Posterior vena cava (tissue), 2 donors: Measurements from ENCODE around the gene FBLN1. TPM values are rescaled to one million over a fixed set of nuclear protein-coding genes. Genes with fewer than 3 reads are reported as not detected.
"Not testable (repeated sequence)": the region's sequence is repeated elsewhere in the genome, so short reads cannot be mapped to it uniquely, and the experiment has no call there.

ENCODE experiments used
- DNase-seq: peaks from one replicate; pipeline ENCODE4 v3.0.0-alpha.2; 2020; ENCODE audit warnings: low spot score
- intact Hi-C, 2 donors: fragments of 100-400 bp; cut with DNase I; formaldehyde crosslinking; loops; one replicate each; pipeline versions ENCODE4 v1.14.1 to v1.14.2; 2022 to 2023
- total RNA-seq, 2 donors: library from RNA; stranded (reverse); fragmentation: NEBNext Ultra II Directional; extraction: Animal tissue kit (Norgen Biotek cat#: 25700); gene quantifications; one replicate each; pipeline ENCODE4 v1.2.1, GENCODE V29; 2021
- donor health status: DM: yes; HTN: yes; CAD: no.
- donor health status: DM: yes; HTN: yes; CAD: no.

FBLN1 gene
- total RNA-seq, 2 donors from 2014 or later: 608 to 1,210 TPM

DNA sequence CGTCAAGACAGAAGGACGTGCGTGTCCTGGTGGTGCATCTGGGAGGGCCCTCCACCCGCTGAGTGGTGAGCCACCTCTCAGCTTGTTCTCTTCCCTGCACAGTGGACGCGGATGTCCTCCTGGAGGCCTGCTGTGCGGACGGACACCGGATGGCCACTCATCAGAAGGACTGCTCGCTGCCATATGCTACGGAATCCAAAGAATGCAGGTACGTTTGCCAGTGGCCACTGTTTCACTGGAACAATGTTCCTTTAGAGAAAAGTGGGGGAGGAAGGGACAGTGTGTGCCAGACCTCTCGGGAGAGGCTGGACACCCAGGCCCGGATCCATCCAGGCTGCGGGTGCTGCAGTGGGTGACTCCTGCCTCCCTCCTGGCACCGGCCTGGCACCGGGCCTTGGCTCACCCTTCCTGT lies 15.9 kb downstream of the FBLN1 start:
- intact Hi-C loops: no loop called here
- DNase-seq: no peak

DNA sequence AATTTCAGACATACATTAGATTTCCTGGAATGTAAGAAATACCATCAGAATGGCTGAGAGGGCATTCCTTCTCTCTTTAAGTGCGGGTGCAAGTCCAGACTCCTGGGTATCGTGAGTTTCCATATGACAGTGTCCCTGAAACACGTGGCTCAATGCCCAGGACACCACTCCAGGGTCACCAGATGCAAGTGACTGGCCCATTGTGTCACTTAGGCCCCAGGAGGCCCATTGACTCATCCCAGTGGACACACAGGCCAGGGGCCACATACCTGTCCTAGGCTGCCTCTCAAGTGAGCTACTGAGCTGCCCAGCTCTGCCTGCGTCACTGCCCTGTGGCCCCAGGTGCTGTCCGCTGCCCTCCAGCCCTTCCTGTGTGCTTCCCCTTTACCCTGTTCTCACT lies 18.5 kb downstream of the FBLN1 start:
- no peak for DNase-seq
- intact Hi-C loops: no loop called here

DNA sequence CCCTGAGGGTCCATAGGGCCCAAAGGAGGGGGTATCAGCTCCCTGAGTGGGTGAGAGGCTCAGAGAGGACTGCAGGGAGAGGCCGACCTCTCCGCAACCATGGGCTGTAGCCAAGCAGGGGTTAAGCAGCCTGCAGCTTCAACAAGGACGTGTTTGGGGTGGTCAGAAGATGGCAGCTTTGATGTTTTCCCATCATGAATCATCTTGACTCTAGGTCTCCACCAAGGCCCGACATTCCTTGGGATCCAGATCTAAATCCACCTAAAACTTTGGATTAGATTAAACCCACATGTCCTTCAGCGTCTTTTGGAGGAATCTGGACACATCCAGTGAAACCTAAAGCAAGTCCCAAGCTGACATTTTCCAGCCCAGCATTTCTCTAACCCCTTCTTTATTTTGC lies 19.8 kb downstream of the FBLN1 start:
- intact Hi-C loops: no loop called here
- no peak for DNase-seq

DNA sequence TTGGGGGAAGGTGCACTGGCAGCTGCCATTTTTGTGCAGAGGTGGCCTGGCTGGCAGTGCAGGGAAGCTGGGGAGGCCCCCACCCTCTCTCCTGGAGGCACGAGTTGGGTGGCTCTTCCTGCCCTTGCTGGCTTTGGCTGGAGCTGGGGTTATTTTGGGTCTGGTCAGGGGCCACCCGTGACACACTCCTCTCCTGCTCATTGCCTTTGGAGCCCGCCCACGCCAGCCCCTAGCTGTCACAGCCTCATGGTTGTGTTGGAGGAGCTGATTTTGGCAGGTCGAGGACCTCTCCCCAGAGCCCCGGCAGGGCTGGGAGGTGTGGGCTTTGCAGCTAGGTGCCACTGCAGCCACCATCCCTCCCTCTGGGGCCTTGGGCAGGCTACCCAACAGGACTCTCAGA lies 21.5 kb downstream of the FBLN1 start:
- DNase-seq: no peak
- intact Hi-C loops: no loop called here

DNA sequence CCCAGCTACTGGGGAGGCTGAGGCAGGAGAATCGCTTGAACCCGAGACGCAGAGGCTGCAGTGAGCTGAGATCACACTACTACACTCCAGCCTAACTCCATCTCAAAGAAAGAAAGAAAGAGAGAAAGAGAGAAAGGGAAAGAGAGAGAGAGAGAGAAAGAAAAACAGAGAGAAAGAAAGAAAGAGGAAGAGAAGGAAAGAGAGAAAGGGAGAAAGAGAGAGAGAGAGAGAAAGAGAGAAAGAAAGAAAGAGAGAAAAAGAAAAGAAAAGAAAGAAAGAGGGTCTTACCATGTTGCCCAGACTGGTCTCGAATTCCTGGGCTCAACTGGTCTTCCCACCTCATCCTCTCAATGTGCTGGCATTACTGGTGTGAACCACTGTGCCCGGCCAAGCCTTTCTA lies 22.3 kb downstream of the FBLN1 start:
- DNase-seq: no peak
- intact Hi-C loops: no loop called here

DNA sequence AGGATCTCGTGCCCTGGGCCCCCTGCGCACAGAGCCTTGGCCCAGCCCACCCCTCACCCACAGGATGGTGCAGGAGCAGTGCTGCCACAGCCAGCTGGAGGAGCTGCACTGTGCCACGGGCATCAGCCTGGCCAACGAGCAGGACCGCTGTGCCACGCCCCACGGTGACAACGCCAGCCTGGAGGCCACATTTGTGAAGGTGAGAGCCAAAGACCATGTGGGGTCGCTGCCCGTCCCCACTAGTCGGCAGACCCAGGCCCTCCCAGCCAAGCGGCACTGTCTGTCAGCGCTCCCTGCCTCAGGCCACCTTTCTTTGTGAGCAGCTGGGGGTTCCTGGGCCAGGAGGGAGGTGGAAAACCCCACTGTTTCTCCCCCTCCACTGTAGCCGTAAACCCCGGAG lies 22.8 kb downstream of the FBLN1 start:
- intact Hi-C loops: no loop called here
- DNase-seq: no peak

DNA sequence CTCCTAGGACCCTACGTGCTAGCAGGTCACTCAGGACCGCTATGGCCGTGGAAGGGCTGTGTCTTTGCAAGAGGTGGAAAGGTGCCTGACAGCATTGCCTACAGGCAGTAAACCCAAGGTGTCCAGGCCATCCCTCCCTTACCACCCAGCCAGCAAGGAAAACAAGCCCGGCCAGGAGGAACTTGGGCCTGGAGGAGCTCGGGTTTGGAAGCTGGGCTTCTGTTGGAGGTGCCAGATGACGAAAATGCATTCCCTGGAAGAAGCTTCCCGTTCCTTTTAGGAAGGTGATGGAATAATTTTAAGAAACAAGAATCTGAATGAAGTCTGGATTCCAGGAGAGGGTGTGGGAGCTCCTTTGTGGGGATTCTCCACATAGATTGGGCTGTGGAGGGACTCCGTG lies 23.6 kb downstream of the FBLN1 start:
- no peak for DNase-seq

DNA sequence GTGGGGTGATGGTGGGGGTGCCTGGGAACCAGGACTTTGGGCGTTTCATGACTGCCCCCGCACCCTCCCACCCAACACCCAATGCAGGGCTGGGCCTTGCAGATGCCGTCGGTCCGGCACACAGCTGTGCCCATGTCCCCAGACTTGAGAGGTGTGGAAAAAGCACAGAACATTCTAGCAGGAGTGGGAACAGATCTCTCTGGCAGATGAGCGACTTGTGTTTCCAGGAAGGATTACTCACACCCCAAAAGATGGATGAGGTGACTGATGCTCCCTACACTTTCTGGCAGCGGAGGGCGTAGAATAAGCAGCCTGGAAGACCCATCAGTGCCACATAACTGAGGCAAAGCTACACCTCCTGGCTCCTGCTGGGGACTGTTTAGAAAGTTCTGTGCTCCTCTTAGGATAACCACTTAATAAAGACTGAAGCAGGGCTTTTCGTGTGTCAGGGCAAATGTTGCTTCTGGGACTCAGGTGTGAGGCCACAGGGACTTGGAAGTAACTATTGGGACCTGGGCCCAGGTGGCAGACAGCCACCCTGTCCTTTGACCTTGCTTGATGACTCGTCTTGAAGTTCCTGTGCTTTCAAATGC lies 24.2 kb downstream of the FBLN1 start:
- DNase-seq: no peak
- intact Hi-C loops: no loop called here

More for the DNA sequence above, 23.6 kb downstream of the FBLN1 start:
- intact Hi-C loops: no loop called here

DNA sequence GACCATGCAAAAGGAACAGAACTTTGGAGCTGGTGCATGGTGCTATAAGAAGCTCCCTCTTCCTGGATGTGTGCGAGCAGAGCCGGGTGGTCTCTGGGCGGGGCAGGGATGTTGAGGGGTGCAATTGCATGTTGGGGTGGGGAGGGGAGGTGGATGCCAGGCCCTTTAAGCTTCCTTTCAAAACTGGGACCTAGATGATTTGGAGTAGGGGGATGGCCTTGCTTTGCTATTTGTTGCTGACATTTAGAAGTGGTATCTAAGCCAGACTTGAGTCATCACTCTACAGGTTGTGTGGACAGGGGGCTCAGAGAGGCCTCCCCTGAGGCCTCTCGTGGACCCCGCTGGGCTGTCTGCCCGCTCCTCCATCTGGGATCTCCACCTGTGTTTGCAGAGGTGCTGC lies 24.8 kb downstream of the FBLN1 start:
- DNase-seq: no peak
- intact Hi-C loops: no loop called here

DNA sequence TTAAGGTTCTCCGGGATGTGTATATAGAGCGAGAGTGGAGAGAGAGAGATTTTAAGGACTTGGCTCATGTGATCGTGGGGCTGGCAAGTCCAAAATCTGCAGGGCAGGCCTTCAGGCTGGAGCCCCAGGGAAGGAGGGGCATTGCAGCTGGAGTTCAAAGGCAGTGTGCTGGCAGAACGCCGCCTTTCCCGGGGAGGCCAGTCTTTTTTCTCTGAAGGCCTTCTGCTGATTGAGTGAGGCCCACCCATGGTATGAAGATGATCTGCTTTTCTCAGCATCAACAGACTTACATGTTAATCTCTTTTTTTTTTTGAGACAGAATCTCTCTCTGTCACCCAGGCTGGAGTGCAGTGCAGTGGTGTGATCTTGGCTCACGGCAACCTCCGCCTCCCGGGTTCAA lies 25.4 kb downstream of the FBLN1 start:
- no peak for DNase-seq
- intact Hi-C loops: no loop called here

DNA sequence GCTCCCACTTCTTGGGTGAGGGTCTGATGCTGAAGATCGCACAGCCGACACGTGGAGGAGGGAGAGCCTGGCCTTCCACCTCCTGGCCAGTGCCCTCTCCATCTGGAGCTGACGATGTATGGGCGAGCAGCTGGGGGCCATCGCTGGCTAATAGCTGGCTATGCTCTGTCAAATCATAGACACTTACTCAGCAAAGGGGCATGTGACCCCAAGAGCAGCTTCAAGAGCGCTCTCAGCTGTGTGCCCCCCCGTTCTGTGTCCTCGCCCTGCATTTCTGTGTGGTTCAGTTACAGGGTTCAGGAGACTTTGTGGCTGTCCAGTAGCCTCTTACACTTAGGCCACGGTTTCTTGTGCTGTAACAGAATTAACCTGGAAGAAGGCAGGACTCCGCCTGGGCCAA lies 26.4 kb downstream of the FBLN1 start:
- intact Hi-C loops: no loop called here
- DNase-seq: no peak

DNA sequence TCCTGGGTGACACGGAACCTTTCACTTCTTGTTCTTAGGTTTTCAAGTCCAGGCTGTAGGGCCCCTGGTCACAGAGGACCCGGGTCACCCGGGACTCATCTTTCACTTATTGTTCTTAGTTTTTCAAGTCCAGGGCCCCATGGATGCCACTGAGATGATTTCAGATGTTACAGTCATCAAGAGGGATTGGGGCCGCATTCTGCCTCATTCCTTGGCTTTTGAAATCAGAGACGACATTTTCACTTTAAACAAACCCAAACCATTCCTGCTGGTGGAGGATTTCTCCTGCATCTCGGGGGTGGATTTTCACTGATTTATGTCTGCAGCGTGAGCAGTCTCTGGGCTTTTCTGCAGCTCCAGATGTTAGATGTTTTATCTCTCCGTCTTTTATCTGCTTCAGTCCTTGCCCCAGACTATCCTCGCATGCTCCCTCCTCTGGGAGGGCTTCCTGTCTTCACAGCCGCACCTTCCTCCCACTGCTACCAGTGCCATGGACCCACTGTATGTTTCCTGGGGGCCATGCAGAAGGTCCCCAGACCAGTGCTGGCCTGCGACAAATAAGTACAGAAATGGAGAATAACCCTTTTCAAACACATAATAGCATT lies 27.4 kb downstream of the FBLN1 start:
- no peak for DNase-seq
- intact Hi-C loops: no loop called here

DNA sequence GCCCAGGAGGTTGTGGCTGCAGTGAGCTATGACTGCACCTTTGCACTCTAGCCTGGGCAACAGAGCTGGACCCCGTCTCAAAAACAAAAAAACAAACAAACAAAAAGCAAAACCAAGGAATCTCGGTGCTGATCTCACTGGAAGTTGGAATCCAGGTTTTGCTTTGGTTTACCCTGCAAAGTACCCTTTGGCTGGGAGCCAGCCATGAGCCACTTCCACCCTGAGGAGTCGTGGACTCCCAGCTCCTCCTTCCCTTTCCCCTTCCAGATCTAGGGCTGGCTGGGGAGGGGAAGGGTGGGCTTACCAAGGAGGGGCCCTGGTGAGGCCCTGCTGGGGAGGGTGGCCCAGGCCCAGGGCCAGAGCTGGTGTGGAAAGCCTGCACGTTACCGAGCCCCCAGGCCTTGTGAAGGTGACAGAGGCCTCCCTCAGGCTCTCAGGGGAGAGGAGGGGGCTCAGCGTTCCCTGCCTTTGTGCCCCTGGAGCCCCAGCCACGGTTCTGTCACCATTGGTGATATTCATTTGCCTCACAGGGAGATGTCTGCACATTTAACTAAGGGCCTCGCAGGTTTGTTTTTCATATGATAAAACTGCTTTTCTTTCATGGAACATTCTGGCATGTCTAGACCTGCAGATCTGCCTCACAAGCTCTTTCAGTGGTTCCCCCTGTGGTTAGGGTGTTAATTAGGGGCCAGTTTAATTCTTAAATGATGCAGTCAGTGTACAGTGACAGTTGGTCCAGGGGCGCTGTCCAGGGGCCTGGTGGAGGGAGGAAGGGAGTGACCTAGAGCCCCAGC lies 29.0 kb downstream of the FBLN1 start:
- intact Hi-C loops: no loop called here
- DNase-seq: no peak

DNA sequence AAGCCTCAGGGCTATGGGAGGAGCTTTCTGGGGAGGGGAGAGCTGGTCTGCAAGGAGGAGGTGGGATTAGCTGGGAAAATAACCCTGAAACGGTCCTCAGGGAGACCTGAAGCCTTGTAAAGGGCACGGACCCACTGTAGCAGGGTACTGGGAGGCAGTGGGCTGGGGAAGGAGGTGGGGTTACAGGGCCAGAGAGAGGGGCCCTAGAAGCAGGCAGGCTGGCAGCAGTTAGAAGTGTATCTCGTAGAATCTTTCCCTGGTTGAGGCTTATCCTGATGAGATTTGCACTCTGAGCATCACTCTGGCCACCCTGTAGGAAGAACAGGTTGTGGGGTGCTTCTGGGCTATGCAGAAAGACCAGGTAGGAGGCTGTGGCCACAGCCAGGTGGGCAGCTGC lies 29.6 kb downstream of the FBLN1 start:
- intact Hi-C loops: no loop called here
- no peak for DNase-seq

DNA sequence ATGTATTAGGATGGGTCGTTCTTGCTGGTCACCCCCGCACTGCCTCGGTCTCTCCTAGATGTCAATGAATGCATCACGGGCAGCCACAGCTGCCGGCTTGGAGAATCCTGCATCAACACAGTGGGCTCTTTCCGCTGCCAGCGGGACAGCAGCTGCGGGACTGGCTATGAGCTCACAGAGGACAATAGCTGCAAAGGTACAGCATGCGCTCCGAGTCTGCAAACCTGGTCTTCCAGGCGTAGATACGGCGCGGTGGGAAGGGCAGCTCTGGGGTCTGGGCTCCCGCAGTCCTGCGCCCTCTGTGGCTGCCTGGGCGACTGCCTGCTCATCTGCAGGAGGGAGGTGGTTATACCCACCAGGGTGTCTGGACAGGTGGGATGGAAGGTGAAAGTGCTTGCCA lies 31.0 kb downstream of the FBLN1 start:
- intact Hi-C loops: no loop called here
- no peak for DNase-seq

DNA sequence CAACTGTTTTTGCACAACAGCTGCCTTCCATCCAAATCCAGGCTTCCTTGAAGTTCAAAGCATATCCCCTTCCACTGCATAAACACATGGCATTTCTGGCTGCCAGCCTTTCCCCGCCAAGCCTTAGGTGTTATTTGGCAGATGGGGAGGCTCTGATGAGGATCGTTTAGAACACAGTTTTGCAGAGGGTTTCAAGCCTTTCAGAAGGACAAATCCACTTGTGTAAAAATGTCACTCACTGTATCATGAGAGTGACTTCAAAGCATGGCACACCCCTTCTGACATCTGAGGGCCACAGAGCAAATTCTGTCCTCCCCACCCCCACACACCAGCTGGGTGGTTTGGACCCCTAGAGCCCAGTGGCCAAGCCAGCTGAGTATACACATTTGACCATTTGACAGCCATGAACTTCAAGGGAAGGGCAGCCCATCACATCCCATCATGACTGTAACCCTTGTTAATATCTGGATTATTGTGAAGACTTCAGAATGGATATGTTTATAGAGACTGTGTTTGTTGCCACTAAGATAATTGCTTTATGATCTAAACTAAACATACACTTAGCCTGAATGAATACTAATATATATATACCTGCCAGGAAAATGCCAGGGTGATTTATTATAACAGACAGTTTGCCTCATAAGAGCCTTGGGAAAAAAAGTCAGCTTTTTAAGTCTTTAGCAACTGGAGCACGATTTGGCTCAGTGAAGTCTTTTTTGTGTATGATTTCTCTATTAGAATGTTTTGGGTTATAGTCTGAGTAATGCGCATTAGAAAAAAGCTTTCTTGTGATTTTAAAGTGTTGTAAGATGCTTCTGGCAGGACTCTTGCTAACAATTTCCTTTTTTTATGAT lies 31.9 kb downstream of the FBLN1 start:
- intact Hi-C loops: no loop called here
- DNase-seq: no peak

DNA sequence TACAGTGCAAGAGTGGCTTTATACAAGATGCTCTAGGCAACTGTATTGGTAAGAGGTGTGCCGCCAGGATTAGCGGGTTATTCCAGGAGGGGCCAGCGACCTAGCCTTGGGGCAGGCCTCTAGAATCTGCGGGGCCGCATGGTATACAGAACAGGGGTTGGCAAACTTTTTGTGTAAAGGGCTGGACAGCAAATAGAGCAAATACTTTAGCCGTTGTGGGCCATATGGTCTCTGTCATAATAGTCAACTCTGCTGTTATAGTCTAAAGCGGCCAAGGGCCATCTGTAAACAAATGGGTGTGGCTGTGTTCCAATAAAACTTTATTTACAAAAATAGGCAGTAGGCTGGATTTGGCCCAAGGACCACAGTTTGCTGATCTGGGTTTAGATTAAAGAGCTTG lies 32.6 kb downstream of the FBLN1 start:
- intact Hi-C loops: no loop called here

DNA sequence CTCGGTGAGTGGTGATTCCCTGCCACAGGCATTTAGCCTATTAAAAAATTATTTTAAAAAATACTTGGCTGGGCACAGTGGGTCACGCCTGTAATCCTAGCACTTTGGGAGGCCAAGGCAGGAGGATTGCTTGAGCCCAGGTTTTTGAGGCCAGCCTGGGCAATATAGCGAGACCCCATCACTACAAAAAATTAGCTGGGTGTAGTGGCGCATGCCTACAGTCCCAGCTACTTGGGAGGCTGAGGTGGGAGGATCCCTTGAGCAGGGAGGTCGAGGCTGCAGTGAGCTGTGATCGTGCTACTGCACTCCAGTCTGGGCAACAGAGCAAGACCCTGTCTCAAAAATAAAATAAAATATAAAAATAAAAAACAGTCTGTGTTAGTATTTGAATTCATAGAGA lies 33.2 kb downstream of the FBLN1 start:
- intact Hi-C loops, DNase-seq: not testable (repeated sequence)

More for the DNA sequence above, 32.6 kb downstream of the FBLN1 start:
- DNase-seq: no peak

DNA sequence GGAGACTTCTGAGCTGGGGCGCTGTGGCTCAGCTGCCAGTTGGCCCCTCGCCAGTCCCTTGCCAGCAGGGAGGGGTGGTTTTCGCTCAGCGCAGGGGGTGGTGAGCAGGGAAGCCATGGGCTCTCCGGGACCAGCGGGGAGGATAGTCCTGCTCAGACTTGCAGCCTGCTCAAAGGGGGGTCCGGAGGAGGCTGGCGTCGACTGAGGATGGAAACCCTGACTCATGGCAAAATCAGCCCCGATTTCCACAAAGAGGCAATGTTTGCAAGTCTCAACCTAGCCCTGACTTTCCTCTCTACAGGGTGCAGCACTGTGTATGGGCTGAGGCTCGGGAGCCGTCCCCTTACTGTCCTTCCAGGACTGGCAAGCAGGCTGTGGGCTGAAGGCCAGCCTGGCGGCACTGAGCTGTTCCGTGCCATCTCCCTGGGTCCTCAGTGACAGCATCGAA lies 35.1 kb downstream of the FBLN1 start:
- DNase-seq: peak; percentile 91
- intact Hi-C loops: no loop called here

DNA sequence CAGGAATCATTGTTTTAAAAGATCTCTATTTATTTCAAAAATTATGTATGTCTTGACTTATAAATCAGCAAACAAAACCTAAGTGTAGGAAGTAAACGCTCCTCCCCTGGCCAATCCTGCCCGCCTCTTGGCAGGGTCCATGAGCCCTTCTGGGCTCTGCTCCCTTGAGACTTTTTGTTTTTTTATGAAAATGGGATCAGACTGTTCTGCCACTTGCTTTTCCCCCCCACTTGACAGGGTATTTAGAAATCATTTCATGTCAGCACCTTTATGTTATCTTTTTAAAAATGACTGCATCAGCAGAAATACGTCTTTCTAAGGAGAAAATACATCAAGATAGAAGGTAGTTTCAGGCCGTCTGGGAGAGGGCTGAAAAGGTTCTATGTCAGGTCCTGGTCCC lies 35.6 kb downstream of the FBLN1 start:
- intact Hi-C loops: no loop called here
- DNase-seq: no peak
